ENCODE results near the gene GPR4. TPM values are rescaled to one million over a fixed set of nuclear protein-coding genes. Genes with fewer than 3 reads are reported as not detected.

Gene GPR4
- total RNA-seq, 1 donor: not detected

DNA sequence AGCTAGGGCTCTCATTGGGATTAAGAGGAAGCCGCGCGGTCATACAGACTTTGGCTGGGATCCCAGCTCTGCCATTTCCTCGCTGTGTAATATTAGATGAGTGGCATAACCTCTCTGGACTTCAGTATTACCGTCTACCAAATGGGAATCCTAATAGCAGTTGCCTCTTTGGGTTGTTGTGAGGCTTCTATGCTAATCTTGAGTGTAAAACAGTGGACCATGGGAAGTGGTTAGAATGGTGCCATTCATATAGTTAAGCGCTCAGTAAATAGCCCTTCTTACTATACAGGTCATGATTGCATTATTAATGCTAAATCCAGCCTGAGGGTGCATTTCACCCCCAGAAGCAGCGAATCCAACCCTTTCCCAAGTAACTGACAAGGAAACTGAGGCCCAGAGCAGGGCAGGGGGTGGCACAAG is 16.8 kb downstream of the GPR4 start:
- no peaks in the 10 kb centered on the region for H4K20me1 ChIP-seq (ENCODE audit: insufficient read depth, low read length)
- peak overlapping the region; percentile 90 for H2AFZ ChIP-seq (ENCODE audit: low read length)
- no peaks in the 10 kb centered on the region for H3K9me3 ChIP-seq (ENCODE audit: low read depth, low read length)
- H3K4me1 ChIP-seq (ENCODE audit: insufficient read depth, low read length): peaks cover 9% of the 10 kb centered on the region
- H3K4me2 ChIP-seq (ENCODE audit: insufficient read depth, low read length): peak overlapping the region; percentile 79
- H3K27me3 ChIP-seq (ENCODE audit: insufficient read depth, low read length): no peaks in the 10 kb centered on the region
- DNase-seq (ENCODE audit: insufficient read length, low spot score, missing footprints): no peak
- H3K4me3 ChIP-seq (ENCODE audit: insufficient read depth, low read length): peak overlapping the region; percentile 93
- peak overlapping the region; percentile 93 for H3K27ac ChIP-seq (ENCODE audit: low read depth, low read length)
- TF ChIP-seq, protein P1, sequence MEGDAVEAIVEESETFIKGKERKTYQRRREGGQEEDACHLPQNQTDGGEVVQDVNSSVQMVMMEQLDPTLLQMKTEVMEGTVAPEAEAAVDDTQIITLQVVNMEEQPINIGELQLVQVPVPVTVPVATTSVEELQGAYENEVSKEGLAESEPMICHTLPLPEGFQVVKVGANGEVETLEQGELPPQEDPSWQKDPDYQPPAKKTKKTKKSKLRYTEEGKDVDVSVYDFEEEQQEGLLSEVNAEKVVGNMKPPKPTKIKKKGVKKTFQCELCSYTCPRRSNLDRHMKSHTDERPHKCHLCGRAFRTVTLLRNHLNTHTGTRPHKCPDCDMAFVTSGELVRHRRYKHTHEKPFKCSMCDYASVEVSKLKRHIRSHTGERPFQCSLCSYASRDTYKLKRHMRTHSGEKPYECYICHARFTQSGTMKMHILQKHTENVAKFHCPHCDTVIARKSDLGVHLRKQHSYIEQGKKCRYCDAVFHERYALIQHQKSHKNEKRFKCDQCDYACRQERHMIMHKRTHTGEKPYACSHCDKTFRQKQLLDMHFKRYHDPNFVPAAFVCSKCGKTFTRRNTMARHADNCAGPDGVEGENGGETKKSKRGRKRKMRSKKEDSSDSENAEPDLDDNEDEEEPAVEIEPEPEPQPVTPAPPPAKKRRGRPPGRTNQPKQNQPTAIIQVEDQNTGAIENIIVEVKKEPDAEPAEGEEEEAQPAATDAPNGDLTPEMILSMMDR (IDR thresholded peaks at IDR 0.05; ENCODE audit: extremely low read depth, low read depth, low read length): no peak
- peaks cover 24% of the 10 kb centered on the region for H3K79me2 ChIP-seq (ENCODE audit: insufficient read depth, low read length)
- no peaks in the 10 kb centered on the region for H3K36me3 ChIP-seq (ENCODE audit: insufficient read depth, low read length)

DNA sequence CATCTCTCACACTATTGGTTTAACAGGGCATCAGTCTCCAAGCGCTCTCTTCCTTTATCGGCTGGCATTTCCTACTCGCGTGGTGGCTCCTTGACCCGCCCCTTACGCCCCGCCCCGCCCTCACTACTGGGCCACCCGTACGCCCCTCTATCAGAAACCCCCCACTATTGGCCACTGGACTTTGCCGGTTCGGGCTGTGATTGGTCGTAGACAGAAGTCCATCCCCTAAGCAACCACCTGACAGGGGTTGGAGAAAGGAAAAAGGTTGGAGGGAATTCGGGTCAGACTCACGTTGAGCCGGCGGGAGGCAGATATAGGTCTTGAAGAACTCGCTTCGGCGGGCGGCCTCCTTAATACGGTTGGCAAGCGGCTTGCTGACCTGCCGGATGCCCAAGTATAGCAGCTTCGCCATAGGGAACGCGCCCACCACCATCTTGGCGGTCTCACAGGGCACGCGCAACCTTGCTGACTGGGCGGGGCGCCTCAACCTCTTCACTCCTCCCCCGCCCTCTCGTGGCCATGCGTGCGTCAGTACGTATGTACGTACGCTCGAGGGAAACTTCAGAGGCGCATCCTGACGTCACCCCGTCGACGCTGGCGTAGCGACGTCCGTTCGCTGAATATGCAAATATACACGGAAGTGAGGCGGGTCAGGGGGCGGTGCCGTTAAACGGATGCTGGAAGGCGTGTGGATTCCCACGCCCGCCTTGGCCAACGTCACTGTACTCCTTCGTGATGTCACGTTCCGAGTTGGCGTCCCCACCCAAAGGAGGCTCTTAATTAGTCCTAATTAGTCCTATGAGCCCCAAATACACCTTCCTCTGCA is 17.5 kb downstream of the GPR4 start, which contains the start of gene OPA3:
Gene OPA3, minus strand, starts transcription at position 471 of the 826 bp plus-strand sequence. Its CDS starts 38 bp downstream, at position 433.
- Histone ChIP-seq H4K20me1 (ENCODE audit: insufficient read depth, low read length) (no peaks in the 10 kb centered on the region), H3K9me3 (ENCODE audit: low read depth, low read length) (no peaks in the 10 kb centered on the region), H2AFZ (ENCODE audit: low read length) (peak within 1 kb of the TSS; percentile 97), H3K27ac (ENCODE audit: low read depth, low read length) (peak within 1 kb of the TSS; percentile 97), H3K4me1 (ENCODE audit: insufficient read depth, low read length) (peaks cover 9% of the 10 kb centered on the region), H3K36me3 (ENCODE audit: insufficient read depth, low read length) (no peaks in the 10 kb centered on the region), H3K79me2 (ENCODE audit: insufficient read depth, low read length) (peaks cover 26% of the 10 kb centered on the region), H3K4me3 (ENCODE audit: insufficient read depth, low read length) (peak within 1 kb of the TSS; percentile 93), H3K4me2 (ENCODE audit: insufficient read depth, low read length) (peak within 1 kb of the TSS; percentile 93), H3K27me3 (ENCODE audit: insufficient read depth, low read length) (no peaks in the 10 kb centered on the region)
- DNase-seq (ENCODE audit: insufficient read length, low spot score, missing footprints): peak; percentile 100
- TF ChIP-seq, protein P1 (IDR thresholded peaks at IDR 0.05; ENCODE audit: extremely low read depth, low read depth, low read length): no peak

DNA sequence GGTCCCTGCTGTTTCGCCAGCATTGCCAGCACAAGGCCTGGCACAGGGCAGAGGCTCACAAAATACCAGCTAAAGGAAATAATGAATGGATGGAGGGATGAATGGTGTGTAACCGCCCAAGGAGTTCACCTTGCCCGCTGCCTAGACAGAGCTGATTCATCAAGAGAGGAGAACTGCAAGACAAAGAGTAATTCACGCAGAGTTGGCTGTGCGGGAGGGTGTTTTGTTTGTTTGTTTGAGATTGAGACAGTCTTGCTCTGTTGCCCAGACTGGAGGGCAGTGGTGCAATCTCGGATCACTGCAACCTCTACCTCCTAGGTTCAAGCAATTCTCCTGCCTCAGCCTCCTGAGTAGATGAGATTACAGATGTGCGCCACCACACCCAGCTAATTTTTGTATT is 20.4 kb downstream of the GPR4 start:
- Histone ChIP-seq H4K20me1 (ENCODE audit: insufficient read depth, low read length) (no peaks in the 10 kb centered on the region), H3K4me1 (ENCODE audit: insufficient read depth, low read length) (peaks cover 23% of the 10 kb centered on the region), H3K4me2 (ENCODE audit: insufficient read depth, low read length) (no peak overlapping the region), H3K36me3 (ENCODE audit: insufficient read depth, low read length) (no peaks in the 10 kb centered on the region), H3K79me2 (ENCODE audit: insufficient read depth, low read length) (peaks cover 26% of the 10 kb centered on the region), H2AFZ (ENCODE audit: low read length) (no peak overlapping the region), H3K27me3 (ENCODE audit: insufficient read depth, low read length) (no peaks in the 10 kb centered on the region), H3K9me3 (ENCODE audit: low read depth, low read length) (no peaks in the 10 kb centered on the region), H3K27ac (ENCODE audit: low read depth, low read length) (no peak overlapping the region), H3K4me3 (ENCODE audit: insufficient read depth, low read length) (no peak overlapping the region)
- TF ChIP-seq, protein P1 (IDR thresholded peaks at IDR 0.05; ENCODE audit: extremely low read depth, low read depth, low read length): no peak
- DNase-seq (ENCODE audit: insufficient read length, low spot score, missing footprints): no peak

DNA sequence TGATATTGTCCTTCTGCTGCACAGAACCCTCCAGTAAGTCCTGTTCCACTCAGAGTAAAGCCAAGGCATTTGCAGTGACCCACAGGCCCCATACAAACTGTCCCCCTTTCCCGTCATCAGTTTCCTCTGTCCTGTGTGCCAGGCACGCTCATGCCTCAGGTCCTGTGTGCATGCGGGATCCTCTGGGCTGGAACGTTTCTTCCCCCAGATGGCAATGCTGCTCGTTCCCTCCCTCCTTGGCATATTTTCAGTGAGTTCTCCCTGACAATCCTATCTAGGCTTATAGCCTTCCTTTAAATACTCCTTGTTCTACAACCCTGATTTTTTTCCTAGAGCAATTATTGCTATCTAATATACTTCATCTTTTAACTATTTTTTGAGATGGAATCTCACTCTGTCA is 23.2 kb downstream of the GPR4 start:
- Histone ChIP-seq H3K4me1 (ENCODE audit: insufficient read depth, low read length) (peaks cover 20% of the 10 kb centered on the region), H3K36me3 (ENCODE audit: insufficient read depth, low read length) (no peaks in the 10 kb centered on the region), H3K4me3 (ENCODE audit: insufficient read depth, low read length) (no peak overlapping the region), H4K20me1 (ENCODE audit: insufficient read depth, low read length) (no peaks in the 10 kb centered on the region), H3K27me3 (ENCODE audit: insufficient read depth, low read length) (no peaks in the 10 kb centered on the region), H2AFZ (ENCODE audit: low read length) (no peak overlapping the region), H3K9me3 (ENCODE audit: low read depth, low read length) (no peaks in the 10 kb centered on the region), H3K27ac (ENCODE audit: low read depth, low read length) (no peak overlapping the region), H3K4me2 (ENCODE audit: insufficient read depth, low read length) (no peak overlapping the region), H3K79me2 (ENCODE audit: insufficient read depth, low read length) (peaks cover 41% of the 10 kb centered on the region)
- no peak for DNase-seq (ENCODE audit: insufficient read length, low spot score, missing footprints)
- TF ChIP-seq, protein P1 (IDR thresholded peaks at IDR 0.05; ENCODE audit: extremely low read depth, low read depth, low read length): no peak

Measured in osteoblast (primary cell).